Pulmonary artery endothelial cell (primary cell): Measurements from ENCODE around the gene TBCCD1. TPM values are rescaled to one million over a fixed set of nuclear protein-coding genes. Genes with fewer than 3 reads are reported as not detected.
"Not testable (repeated sequence)": the region's sequence is repeated elsewhere in the genome, so short reads cannot be mapped to it uniquely, and the experiment has no call there.

ENCODE experiments used
- DNase-seq: peaks from one replicate; pipeline ENCODE4 v3.0.0-alpha.2; 2011; ENCODE audit warnings: low read depth, low spot score
- total RNA-seq: library from RNA; depleted of rRNA; stranded (reverse); fragments of >200 nt; gene quantifications from 2 replicates; pipeline ENCODE4 v1.2.3, GENCODE V29; 2014

The TBCCD1 gene
- total RNA-seq, 1 donor from 2014 or later = 22.8 TPM

- no peak for DNase-seq
These were observed 29.6 kb upstream of the TBCCD1 start for GRCh38 chr3:186596568-186597287.

GRCh38 chr3:186594591-186595113 is 27.5 kb upstream of the TBCCD1 start:
- no peak for DNase-seq

GRCh38 chr3:186593862-186594261 is 26.7 kb upstream of the TBCCD1 start:
- DNase-seq = no peak

GRCh38 chr3:186592682-186593081 is 25.5 kb upstream of the TBCCD1 start:
- no peak for DNase-seq

GRCh38 chr3:186590580-186591295 is 23.6 kb upstream of the TBCCD1 start:
- no peak for DNase-seq

- no peak for DNase-seq
These were observed 22.9 kb upstream of the TBCCD1 start for GRCh38 chr3:186589856-186590579.

GRCh38 chr3:186589121-186589520 is 22.0 kb upstream of the TBCCD1 start:
- no peak for DNase-seq

GRCh38 chr3:186588632-186589031 is 21.5 kb upstream of the TBCCD1 start:
- no peak for DNase-seq

- no peak for DNase-seq
These were observed 20.0 kb upstream of the TBCCD1 start for GRCh38 chr3:186587183-186587582.

GRCh38 chr3:186586245-186586644 is 19.1 kb upstream of the TBCCD1 start:
- DNase-seq = not testable (repeated sequence)

- no peak for DNase-seq
These were observed 16.7 kb upstream of the TBCCD1 start for GRCh38 chr3:186583831-186584230.

- DNase-seq = no peak
These were observed 15.4 kb upstream of the TBCCD1 start for GRCh38 chr3:186582541-186582940.

- no peak for DNase-seq
These were observed 13.6 kb upstream of the TBCCD1 start for GRCh38 chr3:186580785-186581184.

GRCh38 chr3:186577521-186577920 is 10.4 kb upstream of the TBCCD1 start:
- DNase-seq = no peak

GRCh38 chr3:186571644-186572013 is 4.5 kb upstream of the TBCCD1 start:
- DNase-seq = no peak

- no peak for DNase-seq
These were observed 4.0 kb upstream of the TBCCD1 start for GRCh38 chr3:186570941-186571643.

GRCh38 chr3:186570096-186570940 is 3.2 kb upstream of the TBCCD1 start, which contains the start of gene DNAJB11:
Gene DNAJB11 (plus strand): TSS chr3:186570720. CDS start chr3:186570898, 178 bp downstream.
- DNase-seq = peak; percentile 100

GRCh38 chr3:186569779-186570095 is 2.6 kb upstream of the TBCCD1 start:
- no peak for DNase-seq

GRCh38 chr3:186569361-186569760 is 2.2 kb upstream of the TBCCD1 start:
- DNase-seq = not testable (repeated sequence)

GRCh38 chr3:186566772-186567071 is 417 bp downstream of the TBCCD1 start:
- no peak for DNase-seq

- no peak for DNase-seq
These were observed 2.6 kb downstream of the TBCCD1 start for GRCh38 chr3:186564586-186564985.
